Medulla oblongata (tissue), 1 donor: ENCODE data around the gene CIB4.

Experiments used
- DNase-seq: peaks from one replicate; pipeline ENCODE4 v3.0.0-alpha.2; 2015; ENCODE audit errors: extremely low spot score

The CIB4 gene

GRCh38 chr2:26621469-26622199 lies 19.5 kb downstream of the CIB4 start:
- no peak for DNase-seq

- DNase-seq: no peak
Observed at GRCh38 chr2:26620031-26620605, 21.0 kb downstream of the CIB4 start.

GRCh38 chr2:26619521-26619951 lies 21.6 kb downstream of the CIB4 start:
- DNase-seq: no peak

- no peak for DNase-seq
Observed at GRCh38 chr2:26619096-26619495, 22.1 kb downstream of the CIB4 start.

- DNase-seq: no peak
Observed at GRCh38 chr2:26618611-26619010, 22.6 kb downstream of the CIB4 start.

GRCh38 chr2:26617588-26618083 lies 23.5 kb downstream of the CIB4 start:
- no peak for DNase-seq

GRCh38 chr2:26616706-26617587 lies 24.2 kb downstream of the CIB4 start:
- DNase-seq: no peak

- DNase-seq: peak; percentile 64
Observed at GRCh38 chr2:26615860-26616705, 25.1 kb downstream of the CIB4 start.

- no peak for DNase-seq
Observed at GRCh38 chr2:26615336-26615859, 25.8 kb downstream of the CIB4 start.

- DNase-seq: no peak
Observed at GRCh38 chr2:26614216-26615138, 26.7 kb downstream of the CIB4 start.

- DNase-seq: peak; percentile 41
Observed at GRCh38 chr2:26613241-26614215, 27.6 kb downstream of the CIB4 start.

GRCh38 chr2:26612522-26613240 lies 28.5 kb downstream of the CIB4 start:
- peak; percentile 89 for DNase-seq

- no peak for DNase-seq
Observed at GRCh38 chr2:26612034-26612433, 29.1 kb downstream of the CIB4 start.

- DNase-seq: no peak
Observed at GRCh38 chr2:26610504-26611335, 30.4 kb downstream of the CIB4 start.

GRCh38 chr2:26609839-26610277 lies 31.3 kb downstream of the CIB4 start:
- no peak for DNase-seq

GRCh38 chr2:26609205-26609631 lies 31.9 kb downstream of the CIB4 start:
- no peak for DNase-seq

GRCh38 chr2:26608557-26608956 lies 32.6 kb downstream of the CIB4 start:
- no peak for DNase-seq
